ENCODE results near the gene HS6ST2. TPM values are rescaled to one million over a fixed set of nuclear protein-coding genes. Genes with fewer than 3 reads are reported as not detected.
"Not testable (repeated sequence)": the region's sequence is repeated elsewhere in the genome, so short reads cannot be mapped to it uniquely, and the experiment has no call there.

Gene HS6ST2
- total and polyA plus RNA-seq, 4 donors, result under 0.01 to 1.4 (median 0.01) TPM; not detected in 1

DNA sequence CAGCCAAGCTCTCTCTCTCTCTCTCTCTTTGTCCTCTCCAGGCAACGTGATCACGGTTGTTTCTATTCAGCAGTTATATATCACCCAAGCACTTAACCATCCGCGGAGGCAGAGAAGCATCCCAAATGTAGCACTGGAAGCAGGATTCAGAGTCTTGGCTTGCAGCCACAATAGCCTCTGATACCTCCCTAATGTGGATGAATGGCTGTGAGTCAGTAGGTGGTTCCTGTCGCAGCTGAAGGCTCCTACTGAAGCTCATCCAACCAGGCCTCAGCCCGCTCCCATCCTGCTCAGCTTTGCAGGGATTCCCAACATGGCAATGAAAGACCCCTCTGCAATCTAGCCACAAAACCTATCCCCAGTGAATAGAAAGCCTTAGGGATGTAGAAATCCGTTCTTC is 5.1 kb downstream of the HS6ST2 start (continued):
- TF ChIP-seq GABPA (IDR thresholded peaks at IDR 0.05 in 1 of 2, conservative IDR thresholded peaks at IDR 0.05 in 1 of 2) (no peak), NR2F2 (IDR thresholded peaks at IDR 0.05) (no peak)

DNA sequence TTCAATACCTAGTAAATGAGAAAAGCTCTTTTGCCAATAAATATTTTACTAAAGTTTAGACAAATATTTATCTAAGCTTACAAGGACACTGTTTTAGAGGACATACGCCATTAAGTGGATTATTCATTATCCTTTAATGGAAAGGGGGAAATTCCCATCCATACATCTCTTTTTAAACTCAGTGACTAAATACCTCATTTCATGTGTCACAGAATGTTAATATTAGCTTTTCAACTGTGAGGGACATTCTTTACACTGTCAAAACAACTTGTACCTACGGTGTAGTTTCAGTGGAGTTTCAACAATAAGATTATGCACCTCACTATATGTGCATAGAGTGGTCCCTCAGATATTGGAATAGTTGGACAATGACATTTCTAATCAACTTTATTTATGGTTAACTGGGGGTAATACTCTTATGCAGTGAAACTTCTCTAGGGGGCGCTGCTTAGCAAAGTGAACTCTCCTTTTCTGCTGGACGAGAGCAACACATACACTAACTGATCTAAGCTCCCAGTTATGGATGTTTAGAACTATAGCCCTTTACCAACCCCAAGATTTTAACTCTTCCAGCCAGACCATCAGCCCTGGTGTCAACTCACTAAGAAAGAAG is 9.7 kb downstream of the HS6ST2 start:
- Histone ChIP-seq H3K9ac (ENCODE audit: low read depth in 1 of 2, low read length in 2 of 2) (no peak overlapping the region), H3K27me3 (ENCODE audit: control insufficient read depth in 4 of 4, insufficient read depth in 4 of 4, low read length in 3 of 4) (no peaks in the 10 kb centered on the region), H3K9me3 (ENCODE audit: control insufficient read depth in 4 of 4, low read length in 3 of 4) (no peaks in the 10 kb centered on the region), H3K36me3 (ENCODE audit: control insufficient read depth in 4 of 4, insufficient read depth in 3 of 4, low read depth in 1 of 4, low read length in 3 of 4) (no peaks in the 10 kb centered on the region), H3K4me1 (ENCODE audit: control insufficient read depth in 4 of 4, insufficient read depth in 4 of 4, low read length in 3 of 4) (no peaks in the 10 kb centered on the region), H3K27ac (ENCODE audit: low read depth in 1 of 2, low read length in 2 of 2) (no peak overlapping the region), H3K4me3 (ENCODE audit: low read depth in 1 of 3, low read length in 3 of 3) (no peak overlapping the region)
- TF ChIP-seq FOXA2 (IDR thresholded peaks at IDR 0.05), result no peak
- TF ChIP-seq JUND (IDR thresholded peaks at IDR 0.05), result no peak
- TF ChIP-seq RXRA (IDR thresholded peaks at IDR 0.05), result no peak
- no peak for TF ChIP-seq YY1 (IDR thresholded peaks at IDR 0.05)
- no peak for TF ChIP-seq RAD21 (IDR thresholded peaks at IDR 0.05)
- TF ChIP-seq ATF3 (IDR thresholded peaks at IDR 0.05), result no peak
- no peak for DNase-seq (ENCODE audit: low spot score)
- WGBS, result 43% methylated on average over 4 of the region's 4 CpGs

DNA sequence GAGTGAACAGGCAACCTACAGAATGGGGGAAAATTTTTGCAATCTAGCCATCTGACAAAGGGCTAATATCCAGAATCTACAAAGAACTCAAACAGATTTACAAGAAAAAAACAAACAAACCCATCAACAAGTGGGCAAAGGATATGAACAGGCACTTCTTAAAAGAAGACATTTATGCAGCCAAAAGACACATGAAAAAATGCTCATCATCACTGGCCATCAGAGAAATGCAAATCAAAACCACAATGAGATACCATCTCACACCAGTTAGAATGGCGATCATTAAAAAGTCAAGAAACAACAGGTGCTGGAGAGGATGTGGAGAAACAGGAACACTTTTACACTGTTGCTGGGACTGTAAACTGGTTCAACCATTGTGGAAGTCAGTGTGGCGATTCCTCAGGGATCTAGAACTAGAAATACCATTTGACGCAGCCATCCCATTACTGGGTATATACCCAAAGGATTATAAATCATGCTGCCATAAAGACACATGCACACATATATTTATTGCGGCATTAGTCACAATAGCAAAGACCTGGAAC is 13.3 kb downstream of the HS6ST2 start:
- not testable (repeated sequence) for H3K4me1 ChIP-seq (ENCODE audit: control insufficient read depth in 4 of 4, insufficient read depth in 4 of 4, low read length in 3 of 4); H3K9me3 ChIP-seq (ENCODE audit: control insufficient read depth in 4 of 4, low read length in 3 of 4); H3K4me3 ChIP-seq (ENCODE audit: low read depth in 1 of 3, low read length in 3 of 3); H3K9ac ChIP-seq (ENCODE audit: low read depth in 1 of 2, low read length in 2 of 2); DNase-seq (ENCODE audit: low spot score); H3K36me3 ChIP-seq (ENCODE audit: control insufficient read depth in 4 of 4, insufficient read depth in 3 of 4, low read depth in 1 of 4, low read length in 3 of 4); H3K27me3 ChIP-seq (ENCODE audit: control insufficient read depth in 4 of 4, insufficient read depth in 4 of 4, low read length in 3 of 4); H3K27ac ChIP-seq (ENCODE audit: low read depth in 1 of 2, low read length in 2 of 2)
- 76% methylated on average over 4 of the region's 4 CpGs for WGBS

DNA sequence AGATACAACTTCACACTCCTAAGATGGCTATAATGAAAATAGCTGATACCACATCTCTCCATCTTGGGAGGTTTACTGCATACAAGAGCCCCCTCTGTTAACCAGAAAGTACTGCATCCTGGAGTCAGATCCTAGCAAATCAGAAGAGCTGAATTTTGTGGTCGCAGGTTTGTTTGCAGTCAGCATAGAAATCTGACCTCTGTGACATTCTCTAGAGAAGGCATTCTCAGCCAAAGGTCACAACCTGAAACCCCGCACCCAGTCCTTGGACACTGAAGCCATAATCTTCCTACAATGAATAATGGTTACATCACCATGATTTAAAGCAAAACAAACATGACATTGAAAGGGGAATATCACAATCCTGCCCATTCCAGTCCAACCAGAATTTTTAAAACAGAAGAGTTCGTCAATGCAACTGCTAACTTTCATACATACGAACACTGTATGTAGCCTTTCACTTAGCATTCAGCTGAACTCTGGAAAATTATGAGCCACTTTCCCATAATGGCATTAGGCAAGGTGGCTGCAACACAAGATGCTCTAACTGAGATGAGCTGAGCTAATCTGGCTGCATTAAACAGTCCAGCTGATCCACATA is 17.6 kb downstream of the HS6ST2 start:
- H3K27me3 ChIP-seq (ENCODE audit: control insufficient read depth in 4 of 4, insufficient read depth in 4 of 4, low read length in 3 of 4), result no peaks in the 10 kb centered on the region
- H3K9ac ChIP-seq (ENCODE audit: low read depth in 1 of 2, low read length in 2 of 2), result no peak overlapping the region
- TF ChIP-seq ATF3 (IDR thresholded peaks at IDR 0.05), result no peak
- TF ChIP-seq, protein P1, sequence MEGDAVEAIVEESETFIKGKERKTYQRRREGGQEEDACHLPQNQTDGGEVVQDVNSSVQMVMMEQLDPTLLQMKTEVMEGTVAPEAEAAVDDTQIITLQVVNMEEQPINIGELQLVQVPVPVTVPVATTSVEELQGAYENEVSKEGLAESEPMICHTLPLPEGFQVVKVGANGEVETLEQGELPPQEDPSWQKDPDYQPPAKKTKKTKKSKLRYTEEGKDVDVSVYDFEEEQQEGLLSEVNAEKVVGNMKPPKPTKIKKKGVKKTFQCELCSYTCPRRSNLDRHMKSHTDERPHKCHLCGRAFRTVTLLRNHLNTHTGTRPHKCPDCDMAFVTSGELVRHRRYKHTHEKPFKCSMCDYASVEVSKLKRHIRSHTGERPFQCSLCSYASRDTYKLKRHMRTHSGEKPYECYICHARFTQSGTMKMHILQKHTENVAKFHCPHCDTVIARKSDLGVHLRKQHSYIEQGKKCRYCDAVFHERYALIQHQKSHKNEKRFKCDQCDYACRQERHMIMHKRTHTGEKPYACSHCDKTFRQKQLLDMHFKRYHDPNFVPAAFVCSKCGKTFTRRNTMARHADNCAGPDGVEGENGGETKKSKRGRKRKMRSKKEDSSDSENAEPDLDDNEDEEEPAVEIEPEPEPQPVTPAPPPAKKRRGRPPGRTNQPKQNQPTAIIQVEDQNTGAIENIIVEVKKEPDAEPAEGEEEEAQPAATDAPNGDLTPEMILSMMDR (IDR thresholded peaks at IDR 0.05; ENCODE audit: low read depth, low read length, missing input control), result no peak
- TF ChIP-seq, protein P2, sequence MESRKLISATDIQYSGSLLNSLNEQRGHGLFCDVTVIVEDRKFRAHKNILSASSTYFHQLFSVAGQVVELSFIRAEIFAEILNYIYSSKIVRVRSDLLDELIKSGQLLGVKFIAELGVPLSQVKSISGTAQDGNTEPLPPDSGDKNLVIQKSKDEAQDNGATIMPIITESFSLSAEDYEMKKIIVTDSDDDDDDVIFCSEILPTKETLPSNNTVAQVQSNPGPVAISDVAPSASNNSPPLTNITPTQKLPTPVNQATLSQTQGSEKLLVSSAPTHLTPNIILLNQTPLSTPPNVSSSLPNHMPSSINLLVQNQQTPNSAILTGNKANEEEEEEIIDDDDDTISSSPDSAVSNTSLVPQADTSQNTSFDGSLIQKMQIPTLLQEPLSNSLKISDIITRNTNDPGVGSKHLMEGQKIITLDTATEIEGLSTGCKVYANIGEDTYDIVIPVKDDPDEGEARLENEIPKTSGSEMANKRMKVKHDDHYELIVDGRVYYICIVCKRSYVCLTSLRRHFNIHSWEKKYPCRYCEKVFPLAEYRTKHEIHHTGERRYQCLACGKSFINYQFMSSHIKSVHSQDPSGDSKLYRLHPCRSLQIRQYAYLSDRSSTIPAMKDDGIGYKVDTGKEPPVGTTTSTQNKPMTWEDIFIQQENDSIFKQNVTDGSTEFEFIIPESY (IDR thresholded peaks at IDR 0.05), result no peak
- no peak for TF ChIP-seq FOXA1 (IDR thresholded peaks at IDR 0.05)
- no peak for TF ChIP-seq TAF1 (conservative IDR thresholded peaks at IDR 0.05)
- TF ChIP-seq JUND (IDR thresholded peaks at IDR 0.05), result no peak
- no peak for TF ChIP-seq EGR1 (IDR thresholded peaks at IDR 0.05; ENCODE audit: low read depth in 2 of 2)
- no peak overlapping the region for H3K4me3 ChIP-seq (ENCODE audit: low read depth in 1 of 3, low read length in 3 of 3)
- no peaks in the 10 kb centered on the region for H3K9me3 ChIP-seq (ENCODE audit: control insufficient read depth in 4 of 4, low read length in 3 of 4)
- no peak for DNase-seq (ENCODE audit: low spot score)
- 36% methylated on average over 4 of the region's 4 CpGs for WGBS
- no peaks in the 10 kb centered on the region for H3K36me3 ChIP-seq (ENCODE audit: control insufficient read depth in 4 of 4, insufficient read depth in 3 of 4, low read depth in 1 of 4, low read length in 3 of 4)
- no peaks in the 10 kb centered on the region for H3K4me1 ChIP-seq (ENCODE audit: control insufficient read depth in 4 of 4, insufficient read depth in 4 of 4, low read length in 3 of 4)
- H3K27ac ChIP-seq (ENCODE audit: low read depth in 1 of 2, low read length in 2 of 2), result no peak overlapping the region
